OCI-M2 (cell line): ENCODE data around the gene GNAQ.

ENCODE experiments used
- DNase-seq: peaks from one replicate; lab custom pipeline; 2025; ENCODE audit not compliant: unreplicated experiment; lab: John Stamatoyannopoulos, UW

The GNAQ gene

GRCh38 chr9:77946969-77947620 is 84.5 kb downstream of the GNAQ start:
- DNase-seq, result no peak

- DNase-seq, result no peak
These were observed 85.3 kb downstream of the GNAQ start for GRCh38 chr9:77946296-77946695.

- no peak for DNase-seq
These were observed 85.8 kb downstream of the GNAQ start for GRCh38 chr9:77945798-77946197.

GRCh38 chr9:77944556-77945243 is 86.9 kb downstream of the GNAQ start:
- DNase-seq, result no peak

GRCh38 chr9:77943057-77943456 is 88.6 kb downstream of the GNAQ start:
- no peak for DNase-seq

GRCh38 chr9:77939149-77939668 is 92.4 kb downstream of the GNAQ start:
- no peak for DNase-seq

- DNase-seq, result no peak
These were observed 93.4 kb downstream of the GNAQ start for GRCh38 chr9:77938163-77938562.

- no peak for DNase-seq
These were observed 95.6 kb downstream of the GNAQ start for GRCh38 chr9:77935974-77936373.

GRCh38 chr9:77935211-77935610 is 96.4 kb downstream of the GNAQ start:
- DNase-seq, result no peak

GRCh38 chr9:77933976-77934375 is 97.6 kb downstream of the GNAQ start:
- no peak for DNase-seq

GRCh38 chr9:77933019-77933418 is 98.6 kb downstream of the GNAQ start:
- DNase-seq, result no peak

- DNase-seq, result no peak
These were observed 101.7 kb downstream of the GNAQ start for GRCh38 chr9:77929942-77930341.

GRCh38 chr9:77927265-77927664 is 104.3 kb downstream of the GNAQ start:
- DNase-seq, result no peak

GRCh38 chr9:77926371-77926878 is 105.2 kb downstream of the GNAQ start:
- no peak for DNase-seq

GRCh38 chr9:77922591-77922990 is 109.0 kb downstream of the GNAQ start:
- DNase-seq, result no peak

- DNase-seq, result no peak
These were observed 113.8 kb downstream of the GNAQ start for GRCh38 chr9:77917800-77918199.

- no peak for DNase-seq
These were observed 114.8 kb downstream of the GNAQ start for GRCh38 chr9:77916820-77917219.

GRCh38 chr9:77916410-77916819 is 115.2 kb downstream of the GNAQ start:
- DNase-seq, result no peak

GRCh38 chr9:77915744-77916143 is 115.9 kb downstream of the GNAQ start:
- DNase-seq, result no peak

- no peak for DNase-seq
These were observed 118.5 kb downstream of the GNAQ start for GRCh38 chr9:77912895-77913693.

- no peak for DNase-seq
These were observed 119.7 kb downstream of the GNAQ start for GRCh38 chr9:77911928-77912327.

GRCh38 chr9:77910194-77910621 is 121.4 kb downstream of the GNAQ start:
- no peak for DNase-seq
